CD4-positive, alpha-beta T cell (primary cell): Measurements from ENCODE around the gene HDHD2. TPM values are rescaled to one million over a fixed set of nuclear protein-coding genes. Genes with fewer than 3 reads are reported as not detected.

Experiments used
- ATAC-seq: fragments of 200-7000 bp; cut with Tn5 transposase; one replicate; pipeline ENCODE4 v1.10.0; 2022; ENCODE audit warnings: mild to moderate bottlenecking; ENCODE audit not compliant: poor library complexity
- CTCF ChIA-PET: fragments of 350-600 bp; sonication (Branson Sonifier 250); formaldehyde crosslinking; loops from one replicate; lab custom pipeline; 2021; ENCODE audit warnings: antibody characterized with exemption, inconsistent platforms; lab: Charles Lee
- POLR2A ChIA-PET: fragments of 350-600 bp; sonication (Branson Sonifier 250); formaldehyde crosslinking; loops from one replicate; lab custom pipeline; 2021; ENCODE audit warnings: antibody characterized with exemption, inconsistent platforms; lab: Charles Lee
- DNase-seq, 14 experiments: peaks; one replicate each; pipeline ENCODE4 v3.0.0-alpha.2; 2013 to 2020; ENCODE audit warnings: mixed read lengths in 2 of 14
- H3K27ac ChIP-seq, 2 donors: one replicate each; pipeline versions ENCODE4 v1.5.1 to v1.7.0; 2013; ENCODE audit warnings: low read length in 2 of 2, low read depth in 1 of 2, mild to moderate bottlenecking in 1 of 2
- H3K27me3 ChIP-seq, 2 experiments: 1 replicate in 1 of 2; 2 replicates in 1 of 2; pipeline versions ENCODE4 v1.6.1 to v1.7.0; 2013; ENCODE audit warnings: low read length in 2 of 2, control low read depth in 1 of 2, mild to moderate bottlenecking in 1 of 2, moderate library complexity in 1 of 2; ENCODE audit not compliant: insufficient read depth in 2 of 2, control insufficient read depth in 1 of 2
- H3K36me3 ChIP-seq: one replicate; pipeline ENCODE4 v1.6.1; 2013; ENCODE audit warnings: low read length, control low read depth; ENCODE audit not compliant: insufficient read depth
- H3K4me1 ChIP-seq: one replicate; pipeline ENCODE4 v1.6.1; 2013; ENCODE audit warnings: low read length, control low read depth; ENCODE audit not compliant: insufficient read depth
- H3K4me3 ChIP-seq: one replicate; pipeline ENCODE4 v1.5.1; 2013; ENCODE audit warnings: mild to moderate bottlenecking, low read length, moderate library complexity
- H3K9me3 ChIP-seq, 2 experiments: 1 replicate in 1 of 2; 2 replicates in 1 of 2; pipeline versions ENCODE4 v1.6.1 to v1.7.0; 2013; ENCODE audit warnings: low read length in 2 of 2, mild to moderate bottlenecking in 2 of 2, control low read depth in 1 of 2, moderate library complexity in 1 of 2; ENCODE audit not compliant: control insufficient read depth in 1 of 2, insufficient read depth in 1 of 2
- H3K27ac Mint-ChIP-seq: one replicate; pipeline ENCODE4 v1.8.0; 2020; ENCODE audit warnings: mixed read lengths
- H3K27me3 Mint-ChIP-seq: one replicate; pipeline ENCODE4 v1.8.0; 2021; ENCODE audit warnings: mixed read lengths
- H3K36me3 Mint-ChIP-seq: one replicate; pipeline ENCODE4 v1.8.0; 2021; ENCODE audit warnings: low read depth, mixed read lengths
- H3K4me1 Mint-ChIP-seq: one replicate; pipeline ENCODE4 v1.8.0; 2021; ENCODE audit warnings: low read depth, mixed read lengths
- H3K4me3 Mint-ChIP-seq: one replicate; pipeline ENCODE4 v1.8.0; 2020; ENCODE audit warnings: mild to moderate bottlenecking, mixed read lengths
- H3K9me3 Mint-ChIP-seq: one replicate; pipeline ENCODE4 v1.8.0; 2020; ENCODE audit warnings: mixed read lengths
- intact Hi-C, 2 experiments: fragments of 100-400 bp; cut with DNase I in 1 of 2; cut with micrococcal nuclease in 1 of 2; formaldehyde crosslinking; loops; one replicate each; pipeline versions ENCODE4 v1.15.1 to v1.9.0; 2023 to 2025; cut with DNase I, micrococcal nuclease
- total RNA-seq, 174 experiments: library from RNA in 2 of 174; stranded (reverse) in 2 of 174; gene quantifications; one replicate each; pipeline ENCODE4 v1.2.3 and lab custom pipeline; 2021 to 2026
- TF ChIP-seq, protein P1 (sequence below): fragments of 200-600 bp; IDR thresholded peaks from one replicate; pipeline ENCODE4 v1.8.0; 2022; ENCODE audit warnings: antibody characterized with exemption, mild to moderate bottlenecking

HDHD2 gene
- total RNA-seq, 2 experiments from 2014 or later, result 7.3 to 8.9 TPM

DNA sequence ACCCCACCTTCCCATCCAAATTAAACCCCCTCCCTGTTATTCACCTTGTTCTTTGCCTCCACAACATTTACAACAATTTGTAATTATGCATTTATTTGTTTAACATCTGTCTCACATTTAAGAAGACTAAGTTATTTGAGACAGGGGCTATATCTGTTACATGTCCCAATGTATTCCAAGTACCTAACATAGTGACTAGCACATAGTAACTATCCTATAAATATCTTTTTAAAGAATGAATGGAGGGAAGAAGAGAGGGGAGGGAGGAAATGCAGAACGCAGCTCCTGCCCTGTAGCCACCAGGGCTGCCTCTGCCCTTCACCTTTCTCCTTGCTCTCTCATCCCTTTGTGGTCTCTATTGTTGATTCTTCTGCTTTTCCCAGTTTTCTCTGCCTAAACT, 40.6 kb downstream of the HDHD2 start:
- H3K27ac Mint-ChIP-seq, result no peak overlapping the region
- H3K4me3 ChIP-seq, result no peak overlapping the region
- ChIA-PET POLR2A (interaction anchor here (1.1 kb wide), 1 partner anchor 40 kb away, joined by 3 read pairs; no protein-coding TSS in a partner anchor), CTCF (no interaction called here)
- H3K4me1 Mint-ChIP-seq, result no peaks in the 10 kb centered on the region
- H3K9me3 ChIP-seq, result no peaks in the 10 kb centered on the region
- H3K9me3 Mint-ChIP-seq, result no peaks in the 10 kb centered on the region
- H3K4me3 Mint-ChIP-seq, result no peak overlapping the region
- no peaks in the 10 kb centered on the region for H3K27me3 ChIP-seq
- ATAC-seq (no peak), DNase-seq (no peak)
- no peaks in the 10 kb centered on the region for H3K27me3 Mint-ChIP-seq
- TF ChIP-seq, protein P1, sequence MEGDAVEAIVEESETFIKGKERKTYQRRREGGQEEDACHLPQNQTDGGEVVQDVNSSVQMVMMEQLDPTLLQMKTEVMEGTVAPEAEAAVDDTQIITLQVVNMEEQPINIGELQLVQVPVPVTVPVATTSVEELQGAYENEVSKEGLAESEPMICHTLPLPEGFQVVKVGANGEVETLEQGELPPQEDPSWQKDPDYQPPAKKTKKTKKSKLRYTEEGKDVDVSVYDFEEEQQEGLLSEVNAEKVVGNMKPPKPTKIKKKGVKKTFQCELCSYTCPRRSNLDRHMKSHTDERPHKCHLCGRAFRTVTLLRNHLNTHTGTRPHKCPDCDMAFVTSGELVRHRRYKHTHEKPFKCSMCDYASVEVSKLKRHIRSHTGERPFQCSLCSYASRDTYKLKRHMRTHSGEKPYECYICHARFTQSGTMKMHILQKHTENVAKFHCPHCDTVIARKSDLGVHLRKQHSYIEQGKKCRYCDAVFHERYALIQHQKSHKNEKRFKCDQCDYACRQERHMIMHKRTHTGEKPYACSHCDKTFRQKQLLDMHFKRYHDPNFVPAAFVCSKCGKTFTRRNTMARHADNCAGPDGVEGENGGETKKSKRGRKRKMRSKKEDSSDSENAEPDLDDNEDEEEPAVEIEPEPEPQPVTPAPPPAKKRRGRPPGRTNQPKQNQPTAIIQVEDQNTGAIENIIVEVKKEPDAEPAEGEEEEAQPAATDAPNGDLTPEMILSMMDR, result no peak
- no peak overlapping the region for H3K27ac ChIP-seq
- intact Hi-C loops, result no loop called here
- H3K36me3 Mint-ChIP-seq, result peaks cover 77% of the 10 kb centered on the region
- H3K36me3 ChIP-seq, result peaks cover 54% of the 10 kb centered on the region
- no peaks in the 10 kb centered on the region for H3K4me1 ChIP-seq

DNA sequence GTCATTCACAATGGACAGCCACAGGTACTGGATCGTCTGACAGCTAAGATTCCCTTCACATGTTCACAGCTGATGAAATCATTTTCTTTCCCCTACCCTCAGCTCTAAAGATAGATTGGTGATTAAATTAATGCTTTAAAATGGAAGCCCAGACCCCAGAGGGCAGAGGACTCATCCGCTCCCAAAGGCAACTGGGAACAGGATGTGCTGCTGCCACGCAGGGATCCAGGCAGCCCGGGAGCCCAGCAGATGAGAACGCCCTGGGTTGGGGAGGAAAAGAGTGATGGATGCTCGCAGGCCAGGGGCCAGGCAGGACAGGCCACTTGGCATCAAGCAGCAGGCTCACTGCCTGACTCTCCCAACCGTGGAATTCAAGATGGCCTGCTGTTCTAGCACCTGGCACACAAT, 41.3 kb downstream of the HDHD2 start:
- Histone ChIP-seq H3K4me3 (no peak overlapping the region), H3K36me3 (peaks cover 48% of the 10 kb centered on the region), H3K4me1 (no peaks in the 10 kb centered on the region), H3K27me3 (no peaks in the 10 kb centered on the region), H3K9me3 (no peaks in the 10 kb centered on the region), H3K27ac (no peak overlapping the region)
- intact Hi-C loops, result no loop called here
- ATAC-seq, result no peak
- TF ChIP-seq, protein P1, result no peak
- no peaks in the 10 kb centered on the region for H3K9me3 Mint-ChIP-seq
- peaks cover 71% of the 10 kb centered on the region for H3K36me3 Mint-ChIP-seq
- no peaks in the 10 kb centered on the region for H3K4me1 Mint-ChIP-seq
- DNase-seq, result no peak
- CTCF ChIA-PET, result no interaction called here
- H3K4me3 Mint-ChIP-seq, result no peak overlapping the region
- no peaks in the 10 kb centered on the region for H3K27me3 Mint-ChIP-seq
- H3K27ac Mint-ChIP-seq, result no peak overlapping the region
- POLR2A ChIA-PET, result no interaction called here

DNA sequence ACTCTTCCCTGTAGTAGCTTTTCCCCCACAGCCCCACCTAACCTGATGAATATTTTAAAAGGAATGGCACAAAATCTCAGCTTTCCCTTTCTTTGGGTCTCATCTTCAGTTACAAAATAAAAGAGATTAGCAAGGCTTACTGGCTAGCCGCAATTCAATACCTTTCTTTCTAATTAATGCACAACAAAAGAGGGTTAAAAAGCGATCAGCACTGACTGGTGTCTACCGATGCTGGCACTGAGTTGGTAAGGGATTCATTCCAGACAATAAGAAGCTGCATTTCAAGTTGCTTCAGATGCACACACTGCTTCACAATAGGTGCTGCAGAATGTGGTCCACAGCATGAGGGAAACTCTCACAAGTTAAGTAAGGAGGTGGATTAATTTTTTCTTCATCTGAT, 41.9 kb downstream of the HDHD2 start:
- Histone ChIP-seq H3K4me3 (no peak overlapping the region), H3K36me3 (peaks cover 45% of the 10 kb centered on the region), H3K4me1 (no peaks in the 10 kb centered on the region), H3K27ac (no peak overlapping the region), H3K27me3 (no peaks in the 10 kb centered on the region), H3K9me3 (no peaks in the 10 kb centered on the region)
- Mint-ChIP-seq H3K4me3 (no peak overlapping the region), H3K36me3 (peaks cover 65% of the 10 kb centered on the region), H3K4me1 (no peaks in the 10 kb centered on the region), H3K9me3 (no peaks in the 10 kb centered on the region), H3K27me3 (no peaks in the 10 kb centered on the region), H3K27ac (no peak overlapping the region)
- POLR2A ChIA-PET, result no interaction called here
- DNase-seq (no peak), ATAC-seq (no peak)
- CTCF ChIA-PET, result no interaction called here
- intact Hi-C loops, result no loop called here
- TF ChIP-seq, protein P1, result no peak
